GM12874 (cell line): ENCODE measurements around the gene DIAPH2.

Experiments
- TF ChIP-seq, protein P1 (sequence below): IDR thresholded peaks from 2 replicates; pipeline ENCODE4 v1.5.1; 2011; ENCODE audit warnings: low read depth, mild to moderate bottlenecking, control low read depth, low read length, moderate library complexity; ENCODE audit not compliant: insufficient read depth

Gene DIAPH2

GRCh38 chrX:97553833-97554232 lies 869.2 kb downstream of the DIAPH2 start:
- TF ChIP-seq, protein P1, sequence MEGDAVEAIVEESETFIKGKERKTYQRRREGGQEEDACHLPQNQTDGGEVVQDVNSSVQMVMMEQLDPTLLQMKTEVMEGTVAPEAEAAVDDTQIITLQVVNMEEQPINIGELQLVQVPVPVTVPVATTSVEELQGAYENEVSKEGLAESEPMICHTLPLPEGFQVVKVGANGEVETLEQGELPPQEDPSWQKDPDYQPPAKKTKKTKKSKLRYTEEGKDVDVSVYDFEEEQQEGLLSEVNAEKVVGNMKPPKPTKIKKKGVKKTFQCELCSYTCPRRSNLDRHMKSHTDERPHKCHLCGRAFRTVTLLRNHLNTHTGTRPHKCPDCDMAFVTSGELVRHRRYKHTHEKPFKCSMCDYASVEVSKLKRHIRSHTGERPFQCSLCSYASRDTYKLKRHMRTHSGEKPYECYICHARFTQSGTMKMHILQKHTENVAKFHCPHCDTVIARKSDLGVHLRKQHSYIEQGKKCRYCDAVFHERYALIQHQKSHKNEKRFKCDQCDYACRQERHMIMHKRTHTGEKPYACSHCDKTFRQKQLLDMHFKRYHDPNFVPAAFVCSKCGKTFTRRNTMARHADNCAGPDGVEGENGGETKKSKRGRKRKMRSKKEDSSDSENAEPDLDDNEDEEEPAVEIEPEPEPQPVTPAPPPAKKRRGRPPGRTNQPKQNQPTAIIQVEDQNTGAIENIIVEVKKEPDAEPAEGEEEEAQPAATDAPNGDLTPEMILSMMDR, result no peak

- TF ChIP-seq, protein P1, result no peak
Observed at GRCh38 chrX:97556359-97556758, 871.7 kb downstream of the DIAPH2 start.

GRCh38 chrX:97563531-97564133 lies 879.0 kb downstream of the DIAPH2 start:
- TF ChIP-seq, protein P1, result no peak

GRCh38 chrX:97564496-97564895 lies 879.9 kb downstream of the DIAPH2 start:
- TF ChIP-seq, protein P1, result no peak

DNA sequence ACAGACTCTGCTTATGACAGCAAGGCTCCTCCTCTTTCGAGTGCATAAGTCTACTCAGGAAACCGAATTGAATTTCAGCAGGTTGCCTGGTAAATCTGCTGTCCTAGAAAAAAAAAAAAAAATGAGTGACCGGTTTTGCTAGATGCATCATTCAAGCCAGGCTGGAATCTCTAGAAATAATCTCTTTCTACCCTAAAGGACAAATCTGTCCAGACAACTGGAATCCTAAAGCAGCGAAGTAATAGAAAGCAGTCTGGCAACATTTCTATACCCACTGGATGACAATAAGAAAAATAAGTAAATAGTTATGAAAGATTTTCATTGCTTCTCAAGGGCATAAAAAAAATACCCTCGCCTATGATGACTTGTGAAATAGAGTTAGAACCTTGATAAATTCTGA lies 902.5 kb downstream of the DIAPH2 start:
- TF ChIP-seq, protein P1, result no peak

DNA sequence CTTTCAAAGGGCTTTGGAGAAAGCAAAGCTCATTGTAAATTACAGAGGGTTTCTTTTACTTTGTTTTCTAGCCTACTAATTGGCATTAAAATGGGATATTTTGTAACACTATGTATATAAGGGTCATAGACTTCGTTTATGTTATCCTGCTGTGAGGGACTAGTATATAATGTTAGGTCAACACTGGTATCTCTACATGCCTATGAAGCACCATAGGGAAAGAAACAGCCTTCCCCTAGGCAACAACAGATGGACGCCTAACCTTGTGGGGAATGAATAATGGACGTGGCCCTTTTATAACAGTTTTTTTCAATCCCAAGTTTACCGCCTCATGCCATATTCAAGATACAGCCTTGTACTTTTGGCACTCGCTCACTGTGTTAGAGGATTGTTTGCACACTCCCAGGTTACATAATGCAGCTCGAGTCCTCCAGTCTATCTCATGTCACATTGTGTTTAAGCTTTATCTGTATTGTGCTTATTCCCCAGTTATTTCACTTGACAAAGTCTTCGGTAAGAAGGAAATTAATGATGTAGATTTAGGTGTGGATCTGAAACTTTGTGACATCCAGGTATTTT lies 910.1 kb downstream of the DIAPH2 start:
- TF ChIP-seq, protein P1, result no peak

GRCh38 chrX:97597954-97598353 lies 913.3 kb downstream of the DIAPH2 start:
- TF ChIP-seq, protein P1, result no peak
